Measurements from ENCODE around the gene EFHD1. TPM values are rescaled to one million over a fixed set of nuclear protein-coding genes. Genes with fewer than 3 reads are reported as not detected.

EFHD1 gene
- total RNA-seq, 1 experiment from 2014 or later = 0.58 TPM

DNA sequence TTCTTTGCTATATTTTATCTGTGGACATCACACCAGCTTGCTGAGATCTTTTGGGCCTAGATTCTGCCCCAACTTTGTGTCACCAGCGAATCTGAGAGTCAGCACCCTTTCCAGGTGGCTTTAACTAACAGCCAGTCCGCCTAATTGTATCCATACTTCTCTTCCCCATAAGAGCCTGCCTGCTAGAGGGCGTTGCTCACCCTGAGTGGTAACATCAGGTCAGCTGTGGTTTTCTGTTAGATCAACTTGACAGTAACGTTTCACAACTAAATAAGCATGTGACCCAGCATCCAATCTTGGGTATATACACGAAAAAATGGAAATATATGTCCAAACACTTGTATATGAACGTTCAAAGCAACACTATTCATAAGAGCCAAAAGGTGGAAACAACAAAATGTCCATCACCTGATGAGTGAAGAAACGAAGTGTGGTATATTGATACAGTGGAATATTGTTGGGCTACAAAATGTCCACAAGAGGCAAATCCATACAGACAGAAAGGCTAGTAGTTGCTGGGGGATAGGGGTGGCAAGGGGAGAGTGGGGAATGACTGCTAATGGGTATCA, 24.9 kb downstream of the EFHD1 start:
- CTCF ChIA-PET = no interaction called here
- no peak overlapping the region for H3K4me3 ChIP-seq (ENCODE audit: low read depth, low read length, poor library complexity, severe bottlenecking)
- no peaks in the 10 kb centered on the region for H3K27me3 ChIP-seq (replicated peaks; ENCODE audit: insufficient read depth, low read depth, low read length, poor library complexity)
- no peak for DNase-seq (ENCODE audit: low spot score)
- intact Hi-C loops (cut with micrococcal nuclease; ENCODE audit: unreplicated experiment) = no loop called here
- no peaks in the 10 kb centered on the region for H3K9me3 ChIP-seq (ENCODE audit: low read depth, low read length, poor library complexity, severe bottlenecking)
- BruUV-seq (replicated peaks) = no TSS peak
- no peak overlapping the region for H3K27ac ChIP-seq (ENCODE audit: low read depth, low read length, poor library complexity, severe bottlenecking)
- TF ChIP-seq EZH2 (IDR thresholded peaks at IDR 0.05; ENCODE audit: borderline replicate concordance, low read depth, low read length, poor library complexity, severe bottlenecking) = no peak
- TF ChIP-seq, protein P1, sequence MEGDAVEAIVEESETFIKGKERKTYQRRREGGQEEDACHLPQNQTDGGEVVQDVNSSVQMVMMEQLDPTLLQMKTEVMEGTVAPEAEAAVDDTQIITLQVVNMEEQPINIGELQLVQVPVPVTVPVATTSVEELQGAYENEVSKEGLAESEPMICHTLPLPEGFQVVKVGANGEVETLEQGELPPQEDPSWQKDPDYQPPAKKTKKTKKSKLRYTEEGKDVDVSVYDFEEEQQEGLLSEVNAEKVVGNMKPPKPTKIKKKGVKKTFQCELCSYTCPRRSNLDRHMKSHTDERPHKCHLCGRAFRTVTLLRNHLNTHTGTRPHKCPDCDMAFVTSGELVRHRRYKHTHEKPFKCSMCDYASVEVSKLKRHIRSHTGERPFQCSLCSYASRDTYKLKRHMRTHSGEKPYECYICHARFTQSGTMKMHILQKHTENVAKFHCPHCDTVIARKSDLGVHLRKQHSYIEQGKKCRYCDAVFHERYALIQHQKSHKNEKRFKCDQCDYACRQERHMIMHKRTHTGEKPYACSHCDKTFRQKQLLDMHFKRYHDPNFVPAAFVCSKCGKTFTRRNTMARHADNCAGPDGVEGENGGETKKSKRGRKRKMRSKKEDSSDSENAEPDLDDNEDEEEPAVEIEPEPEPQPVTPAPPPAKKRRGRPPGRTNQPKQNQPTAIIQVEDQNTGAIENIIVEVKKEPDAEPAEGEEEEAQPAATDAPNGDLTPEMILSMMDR (conservative IDR thresholded peaks at IDR 0.05; ENCODE audit: low read depth, low read length) = peak; percentile 27; the same call in 1 of the 2 replicates
- H3K4me1 ChIP-seq (ENCODE audit: insufficient read depth, low read length, poor library complexity, severe bottlenecking) = no peaks in the 10 kb centered on the region
- POLR2A ChIA-PET (ENCODE audit: low non-redundant PET) = no interaction called here
- no peaks in the 10 kb centered on the region for H3K36me3 ChIP-seq (ENCODE audit: insufficient read depth, low read length, poor library complexity, severe bottlenecking)

DNA sequence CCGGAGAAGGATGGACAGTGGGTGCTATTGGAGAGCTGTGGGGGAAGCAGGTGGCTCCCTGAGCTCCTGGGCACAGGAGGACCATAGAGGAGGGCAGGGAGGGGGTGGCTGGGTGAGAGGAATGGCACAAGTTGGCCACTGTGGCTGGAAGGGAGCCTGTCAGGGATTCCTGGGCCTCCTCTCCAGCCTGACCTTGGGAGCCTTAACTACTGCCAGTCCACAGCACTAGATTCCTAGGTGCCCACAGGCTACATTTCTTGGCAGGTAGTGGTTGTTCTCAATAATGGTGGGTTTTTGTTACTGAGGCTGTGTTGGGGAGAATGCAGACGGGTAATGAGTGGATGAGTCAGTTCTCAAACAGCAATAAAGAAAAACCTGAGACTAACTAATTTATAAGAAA, 26.0 kb downstream of the EFHD1 start:
- intact Hi-C loops (cut with micrococcal nuclease; ENCODE audit: unreplicated experiment) = no loop called here
- H3K27ac ChIP-seq (ENCODE audit: low read depth, low read length, poor library complexity, severe bottlenecking) = no peak overlapping the region

GRCh38 chr2:232662486-232663260, 29.3 kb downstream of the EFHD1 start:
- Histone ChIP-seq H3K9me3 (ENCODE audit: low read depth, low read length, poor library complexity, severe bottlenecking) (no peaks in the 10 kb centered on the region), H3K36me3 (ENCODE audit: insufficient read depth, low read length, poor library complexity, severe bottlenecking) (no peaks in the 10 kb centered on the region), H3K27ac (ENCODE audit: low read depth, low read length, poor library complexity, severe bottlenecking) (no peak overlapping the region), H3K4me3 (ENCODE audit: low read depth, low read length, poor library complexity, severe bottlenecking) (no peak overlapping the region), H3K27me3 (replicated peaks; ENCODE audit: insufficient read depth, low read depth, low read length, poor library complexity) (no peaks in the 10 kb centered on the region), H3K4me1 (ENCODE audit: insufficient read depth, low read length, poor library complexity, severe bottlenecking) (no peaks in the 10 kb centered on the region)
- ChIA-PET CTCF (no interaction called here), POLR2A (ENCODE audit: low non-redundant PET) (no interaction called here)
- no peak for DNase-seq (ENCODE audit: low spot score)
- TF ChIP-seq, protein P1 (conservative IDR thresholded peaks at IDR 0.05; ENCODE audit: low read depth, low read length) = no peak
- TF ChIP-seq EZH2 (IDR thresholded peaks at IDR 0.05; ENCODE audit: borderline replicate concordance, low read depth, low read length, poor library complexity, severe bottlenecking) = no peak
- intact Hi-C loops (cut with micrococcal nuclease; ENCODE audit: unreplicated experiment) = no loop called here
- no TSS peak for BruUV-seq (replicated peaks)

More for the DNA sequence above, 26.0 kb downstream of the EFHD1 start:
- ChIA-PET CTCF (no interaction called here), POLR2A (ENCODE audit: low non-redundant PET) (no interaction called here)
- Histone ChIP-seq H3K27me3 (replicated peaks; ENCODE audit: insufficient read depth, low read depth, low read length, poor library complexity) (no peaks in the 10 kb centered on the region), H3K36me3 (ENCODE audit: insufficient read depth, low read length, poor library complexity, severe bottlenecking) (no peaks in the 10 kb centered on the region), H3K4me1 (ENCODE audit: insufficient read depth, low read length, poor library complexity, severe bottlenecking) (no peaks in the 10 kb centered on the region), H3K4me3 (ENCODE audit: low read depth, low read length, poor library complexity, severe bottlenecking) (no peak overlapping the region), H3K9me3 (ENCODE audit: low read depth, low read length, poor library complexity, severe bottlenecking) (no peaks in the 10 kb centered on the region)
- no TSS peak for BruUV-seq (replicated peaks)
- DNase-seq (ENCODE audit: low spot score) = no peak
- TF ChIP-seq, protein P1 (conservative IDR thresholded peaks at IDR 0.05; ENCODE audit: low read depth, low read length) = no peak
- no peak for TF ChIP-seq EZH2 (IDR thresholded peaks at IDR 0.05; ENCODE audit: borderline replicate concordance, low read depth, low read length, poor library complexity, severe bottlenecking)
